AG04450 (cell line): ENCODE data around the gene RARB. TPM values are rescaled to one million over a fixed set of nuclear protein-coding genes. Genes with fewer than 3 reads are reported as not detected.

Source experiments
- CTCF ChIA-PET: fragments of 300-600, 350-600 bp; formaldehyde crosslinking; extraction: SDS; loops from one replicate; lab custom pipeline; 2022; ENCODE audit warnings: antibody characterized with exemption, inconsistent platforms; lab: Charles Lee
- POLR2A ChIA-PET: fragments of 350-600 bp; formaldehyde crosslinking; extraction: SDS; loops from one replicate; lab custom pipeline; 2021; ENCODE audit warnings: antibody characterized with exemption, inconsistent platforms; lab: Yijun Ruan, JAX
- DNase-seq: peaks from one replicate; pipeline ENCODE4 v3.0.0-alpha.2; 2011; ENCODE audit warnings: low read depth, low spot score
- H3K27ac ChIP-seq: one replicate; pipeline ENCODE4 v1.5.1; 2012; ENCODE audit warnings: low read depth, low read length, control low read depth
- H3K27me3 ChIP-seq: one replicate; pipeline ENCODE4 v1.6.0; 2012; ENCODE audit warnings: low read length; ENCODE audit not compliant: control insufficient read depth, insufficient read depth
- H3K4me3 ChIP-seq: 2 replicates; pipeline ENCODE4 v1.5.1; 2011; ENCODE audit warnings: mild to moderate bottlenecking, low read depth, low read length, control low read depth
- H3K9me3 ChIP-seq: 2 replicates; pipeline ENCODE4 v1.5.1; 2012; ENCODE audit warnings: low read length; ENCODE audit not compliant: control insufficient read depth, insufficient read depth
- CTCF ChIP-seq: IDR thresholded peaks from 2 replicates; pipeline ENCODE4 v1.5.1; 2011; ENCODE audit warnings: low read depth, low read length, control low read depth, inconsistent platforms
- polyA plus RNA-seq: library from polyadenylated mRNA; depleted of rRNA; stranded (reverse); fragments of >200 nt; gene quantifications from 2 replicates; pipeline ENCODE4 v1.2.3, GENCODE V29; 2011

Gene RARB
- polyA plus RNA-seq, 1 experiment = 0.51 TPM

- no peak for TF ChIP-seq CTCF
- CTCF ChIA-PET = no interaction called here
- no peak for DNase-seq
Measured at GRCh38 chr3:25520926-25521559, 93.0 kb downstream of the RARB start.

GRCh38 chr3:25527336-25527735, 99.3 kb downstream of the RARB start:
- CTCF ChIA-PET = no interaction called here
- TF ChIP-seq CTCF = no peak

More at GRCh38 chr3:25520926-25521559, 93.0 kb downstream of the RARB start:
- Histone ChIP-seq H3K27ac (no peak overlapping the region), H3K9me3 (no peaks in the 10 kb centered on the region), H3K27me3 (no peaks in the 10 kb centered on the region), H3K4me3 (no peak overlapping the region)
- POLR2A ChIA-PET = no interaction called here

GRCh38 chr3:25527801-25528200, 99.7 kb downstream of the RARB start:
- CTCF ChIA-PET = no interaction called here

More at GRCh38 chr3:25527336-25527735, 99.3 kb downstream of the RARB start:
- POLR2A ChIA-PET = no interaction called here
- Histone ChIP-seq H3K27me3 (no peaks in the 10 kb centered on the region), H3K9me3 (no peaks in the 10 kb centered on the region), H3K4me3 (no peak overlapping the region), H3K27ac (no peak overlapping the region)
- DNase-seq = no peak

GRCh38 chr3:25531971-25532370, 103.9 kb downstream of the RARB start:
- Histone ChIP-seq H3K27me3 (no peaks in the 10 kb centered on the region), H3K9me3 (no peaks in the 10 kb centered on the region), H3K27ac (no peak overlapping the region), H3K4me3 (no peak overlapping the region)
- ChIA-PET CTCF (interaction anchor here (0.7 to 2.3 kb wide), 5 partner anchors 20 to 924 kb away, joined by 3 to 46 read pairs (median 6); no protein-coding TSS in a partner anchor), POLR2A (no interaction called here)
- TF ChIP-seq CTCF = no peak
- DNase-seq = no peak

More at GRCh38 chr3:25527801-25528200, 99.7 kb downstream of the RARB start:
- H3K27me3 ChIP-seq = no peaks in the 10 kb centered on the region
- H3K4me3 ChIP-seq = no peak overlapping the region
- no peaks in the 10 kb centered on the region for H3K9me3 ChIP-seq
- POLR2A ChIA-PET = no interaction called here
- DNase-seq = no peak
- no peak for TF ChIP-seq CTCF
- no peak overlapping the region for H3K27ac ChIP-seq

- peak; percentile 62 for TF ChIP-seq CTCF
- Histone ChIP-seq H3K9me3 (no peaks in the 10 kb centered on the region), H3K4me3 (no peak overlapping the region), H3K27me3 (no peaks in the 10 kb centered on the region), H3K27ac (no peak overlapping the region)
- ChIA-PET POLR2A (no interaction called here), CTCF (interaction anchor here (0.6 to 2.3 kb wide), 11 partner anchors 8 to 117 kb away, joined by 3 to 46 read pairs (median 3); no protein-coding TSS in a partner anchor)
- DNase-seq = no peak
Measured at GRCh38 chr3:25532431-25533162, 104.5 kb downstream of the RARB start.
